GM12873 (cell line): Measurements from ENCODE around the gene RAET1E.

Experiments used
- CTCF ChIP-seq: IDR thresholded peaks from 2 replicates; pipeline ENCODE4 v1.5.1; 2012; ENCODE audit warnings: low read depth, mild to moderate bottlenecking, moderate library complexity, low read length, control low read depth; ENCODE audit not compliant: insufficient read depth; ENCODE audit errors: missing control alignments

The RAET1E gene

GRCh38 chr6:149915970-149916865 lies 18.3 kb upstream of the RAET1E start:
- TF ChIP-seq CTCF = no peak

GRCh38 chr6:149913540-149914240 lies 15.8 kb upstream of the RAET1E start:
- no peak for TF ChIP-seq CTCF

- TF ChIP-seq CTCF = no peak
Observed at GRCh38 chr6:149913085-149913484, 15.2 kb upstream of the RAET1E start.

- no peak for TF ChIP-seq CTCF
Observed at GRCh38 chr6:149910721-149911151, 12.8 kb upstream of the RAET1E start.

GRCh38 chr6:149909701-149910470 lies 12.0 kb upstream of the RAET1E start:
- no peak for TF ChIP-seq CTCF

- no peak for TF ChIP-seq CTCF
Observed at GRCh38 chr6:149907317-149907716, 9.4 kb upstream of the RAET1E start.

DNA sequence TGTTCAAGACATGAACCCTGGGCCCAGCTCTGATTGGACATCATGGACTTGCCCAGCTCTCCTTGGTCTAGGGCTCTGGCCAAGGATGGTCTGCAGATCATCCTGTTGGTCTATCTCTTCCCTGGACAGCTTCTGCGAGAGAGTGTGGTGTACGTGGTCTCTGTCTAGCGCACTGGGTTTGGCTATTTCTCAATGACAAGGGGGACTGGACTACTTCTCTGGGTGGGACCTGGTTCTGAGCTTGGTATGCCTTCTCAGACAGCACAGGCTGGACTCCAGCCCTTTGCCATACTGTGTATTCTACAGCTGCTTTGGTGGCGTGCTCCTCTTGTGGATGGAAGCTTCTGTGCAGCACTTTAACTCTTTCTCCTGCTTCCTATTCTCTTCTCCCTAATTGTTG lies 8.5 kb upstream of the RAET1E start:
- TF ChIP-seq CTCF = no peak
